PC-3 (cell line): ENCODE measurements around the gene IL10RB. TPM values are rescaled to one million over a fixed set of nuclear protein-coding genes. Genes with fewer than 3 reads are reported as not detected.

Source experiments
- ATAC-seq: fragments of 200-7000 bp; cut with Tn5 transposase; 2 replicates; pipeline ENCODE4 v1.9.1; 2020; ENCODE audit warnings: mild to moderate bottlenecking, moderate library complexity
- BruUV-seq: library from RNA; stranded (reverse); fragments of 400-500 nt; replicated peaks from 2 replicates; lab custom pipeline; 2021; lab: Mats Ljungman, UMichigan
- CTCF ChIA-PET: fragments of 300-600 bp; sonication (Branson Sonifier 250); formaldehyde crosslinking; loops from one replicate; lab custom pipeline; 2022; ENCODE audit warnings: antibody characterized with exemption; lab: Charles Lee
- POLR2A ChIA-PET: fragments of 300-600 bp; sonication (Branson Sonifier 250); formaldehyde crosslinking; loops from one replicate; lab custom pipeline; 2022; ENCODE audit warnings: antibody characterized with exemption; ENCODE audit not compliant: unreplicated experiment; lab: Charles Lee
- DNase-seq: peaks from one replicate; pipeline ENCODE4 v3.0.0-alpha.2; 2015
- H2AFZ ChIP-seq: fragments of 300-600 bp; sonication (generic); 2 replicates; pipeline ENCODE4 v1.6.0; 2016; ENCODE audit warnings: antibody characterized with exemption, low read length
- H3F3A ChIP-seq: fragments of 300-600 bp; sonication (generic); one replicate; pipeline ENCODE4 v1.6.0; 2017; ENCODE audit warnings: antibody characterized with exemption, low read length, control low read depth, mild to moderate bottlenecking; ENCODE audit not compliant: unreplicated experiment
- H3K27ac ChIP-seq: fragments of 300-600 bp; sonication (generic); 2 replicates; pipeline ENCODE4 v1.5.1; 2016; ENCODE audit warnings: mild to moderate bottlenecking, low read length
- H3K27me3 ChIP-seq: fragments of 300-600 bp; sonication (generic); 2 replicates; pipeline ENCODE4 v1.6.1; 2016; ENCODE audit warnings: low read length, mixed read lengths
- H3K36me3 ChIP-seq: fragments of 300-600 bp; sonication (generic); 2 replicates; pipeline ENCODE4 v1.6.1; 2016; ENCODE audit warnings: low read depth, mixed run types, low read length, mixed read lengths
- H3K4me1 ChIP-seq: fragments of 300-600 bp; sonication (generic); 2 replicates; pipeline ENCODE4 v1.5.1; 2016; ENCODE audit warnings: low read length; ENCODE audit not compliant: insufficient read depth
- H3K4me2 ChIP-seq: fragments of 300-600 bp; sonication (generic); 2 replicates; pipeline ENCODE4 v1.6.0; 2016; ENCODE audit warnings: low read length
- H3K4me3 ChIP-seq: fragments of 300-600 bp; sonication (generic); 2 replicates; pipeline ENCODE4 v1.5.1; 2016; ENCODE audit warnings: mild to moderate bottlenecking, low read length, mixed read lengths
- H3K79me2 ChIP-seq: fragments of 300-600 bp; sonication (generic); 2 replicates; pipeline ENCODE4 v1.6.1; 2017; ENCODE audit warnings: low read length, mixed read lengths
- H3K9ac ChIP-seq: fragments of 300-600 bp; sonication (generic); 2 replicates; pipeline ENCODE4 v1.6.0; 2016; ENCODE audit warnings: mild to moderate bottlenecking, low read length
- H3K9me2 ChIP-seq: fragments of 300-600 bp; sonication (generic); replicated peaks from 2 replicates; pipeline ENCODE4 v1.6.1; 2016; ENCODE audit warnings: mixed run types, low read length, mixed read lengths
- H3K9me3 ChIP-seq: fragments of 300-600 bp; sonication (generic); 2 replicates; pipeline ENCODE4 v1.6.1; 2016; ENCODE audit warnings: low read length, mixed read lengths
- H4K20me1 ChIP-seq: fragments of 300-600 bp; sonication (generic); 2 replicates; pipeline ENCODE4 v1.6.1; 2016; ENCODE audit warnings: low read length, mixed read lengths
- EZH2 ChIP-seq: fragments of 300-600 bp; sonication (generic); IDR thresholded peaks from one replicate; pipeline ENCODE4 v1.6.1; 2017; ENCODE audit warnings: antibody characterized with exemption, mild to moderate bottlenecking, low read length; ENCODE audit not compliant: unreplicated experiment
- EZH2phosphoT487 ChIP-seq: fragments of 300-600 bp; sonication (generic); IDR thresholded peaks from 2 replicates; pipeline ENCODE4 v1.6.1; 2018; ENCODE audit warnings: mild to moderate bottlenecking, antibody characterized with exemption, low read length, borderline replicate concordance
- intact Hi-C: fragments of 100-400 bp; cut with micrococcal nuclease; formaldehyde crosslinking; loops from 2 replicates; pipeline ENCODE4 v1.9.0; 2023
- total RNA-seq: library from RNA; depleted of rRNA; stranded (reverse); fragments of >200 nt; gene quantifications from 2 replicates; pipeline ENCODE4 v1.2.3, GENCODE V29; 2014
- TF ChIP-seq, protein P1 (sequence below): fragments of 300-600 bp; sonication (generic); conservative IDR thresholded peaks from 2 replicates; pipeline ENCODE4 v1.5.1; 2017; ENCODE audit warnings: antibody characterized with exemption, low read depth, mild to moderate bottlenecking, low read length

The IL10RB gene
- total RNA-seq, 1 experiment from 2014 or later, result 26.8 TPM

- peak; percentile 90 for ATAC-seq
- Histone ChIP-seq H3K4me2 (peak within 1 kb of the TSS; percentile 97), H3K4me1 (peaks cover 7% of the 10 kb centered on the region; the same call in 1 of the 2 replicates), H4K20me1 (no peaks in the 10 kb centered on the region), H3K9ac (peak within 1 kb of the TSS; percentile 92), H3K4me3 (peak within 1 kb of the TSS; percentile 93), H3K79me2 (peaks cover 45% of the 10 kb centered on the region), H3K9me3 (no peaks in the 10 kb centered on the region), H3K9me2 (no peaks in the 10 kb centered on the region), H3K36me3 (no peaks in the 10 kb centered on the region), H3F3A (no peaks in the 10 kb centered on the region), H2AFZ (peak within 1 kb of the TSS; percentile 98), H3K27ac (peak within 1 kb of the TSS; percentile 74), H3K27me3 (no peaks in the 10 kb centered on the region)
- TSS peak; percentile 76 for BruUV-seq
- POLR2A ChIA-PET, result interaction anchor here (0.6 to 1.1 kb wide), 12 partner anchors 21 to 1046 kb away, joined by 3 to 17 read pairs (median 4); partner anchors contain the start of genes IL10RB and MIS18A
- CTCF ChIA-PET, result interaction anchor here (0.7 to 1.7 kb wide), 4 partner anchors 37 to 125 kb away, joined by 4 to 11 read pairs (median 6); no protein-coding TSS in a partner anchor
- peak; percentile 94 for DNase-seq
- intact Hi-C loops, result loop anchor here (1.0 to 2.0 kb wide), 4 partner anchors 50 to 126 kb away; partner anchors contain the start of gene IL10RB
- no peak for TF ChIP-seq EZH2phosphoT487
- no peak for TF ChIP-seq EZH2
- TF ChIP-seq, protein P1, sequence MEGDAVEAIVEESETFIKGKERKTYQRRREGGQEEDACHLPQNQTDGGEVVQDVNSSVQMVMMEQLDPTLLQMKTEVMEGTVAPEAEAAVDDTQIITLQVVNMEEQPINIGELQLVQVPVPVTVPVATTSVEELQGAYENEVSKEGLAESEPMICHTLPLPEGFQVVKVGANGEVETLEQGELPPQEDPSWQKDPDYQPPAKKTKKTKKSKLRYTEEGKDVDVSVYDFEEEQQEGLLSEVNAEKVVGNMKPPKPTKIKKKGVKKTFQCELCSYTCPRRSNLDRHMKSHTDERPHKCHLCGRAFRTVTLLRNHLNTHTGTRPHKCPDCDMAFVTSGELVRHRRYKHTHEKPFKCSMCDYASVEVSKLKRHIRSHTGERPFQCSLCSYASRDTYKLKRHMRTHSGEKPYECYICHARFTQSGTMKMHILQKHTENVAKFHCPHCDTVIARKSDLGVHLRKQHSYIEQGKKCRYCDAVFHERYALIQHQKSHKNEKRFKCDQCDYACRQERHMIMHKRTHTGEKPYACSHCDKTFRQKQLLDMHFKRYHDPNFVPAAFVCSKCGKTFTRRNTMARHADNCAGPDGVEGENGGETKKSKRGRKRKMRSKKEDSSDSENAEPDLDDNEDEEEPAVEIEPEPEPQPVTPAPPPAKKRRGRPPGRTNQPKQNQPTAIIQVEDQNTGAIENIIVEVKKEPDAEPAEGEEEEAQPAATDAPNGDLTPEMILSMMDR, result no peak
Observed at GRCh38 chr21:33324291-33325221, 58.4 kb downstream of the IL10RB start, which contains the start of gene IFNAR1. TSS of gene IFNAR1 (plus strand) at chr21:33324970. CDS start at chr21:33325056, 86 bp downstream.

GRCh38 chr21:33325222-33326067 lies 59.3 kb downstream of the IL10RB start:
- Histone ChIP-seq H3K9me3 (no peaks in the 10 kb centered on the region), H4K20me1 (no peaks in the 10 kb centered on the region), H3K4me3 (peak overlapping the region; percentile 93), H3K27me3 (no peaks in the 10 kb centered on the region), H3K4me1 (peaks cover 7% of the 10 kb centered on the region; the same call in 1 of the 2 replicates), H3K27ac (peak overlapping the region; percentile 74), H3K9ac (peak overlapping the region; percentile 92), H3K4me2 (peak overlapping the region; percentile 97), H2AFZ (peak overlapping the region; percentile 98), H3K79me2 (peaks cover 54% of the 10 kb centered on the region), H3F3A (no peaks in the 10 kb centered on the region), H3K9me2 (no peaks in the 10 kb centered on the region), H3K36me3 (no peaks in the 10 kb centered on the region)
- ChIA-PET CTCF (interaction anchor here (0.7 to 1.7 kb wide), 4 partner anchors 22 to 126 kb away, joined by 3 to 11 read pairs (median 6); no protein-coding TSS in a partner anchor), POLR2A (interaction anchor here (0.6 to 1.1 kb wide), 10 partner anchors 20 to 1046 kb away, joined by 3 to 17 read pairs (median 4); partner anchors contain the start of genes IL10RB and MIS18A)
- TF ChIP-seq, protein P1, result no peak
- no peak for TF ChIP-seq EZH2phosphoT487
- TF ChIP-seq EZH2, result no peak
- DNase-seq, result peak; percentile 73
- intact Hi-C loops, result loop anchor here (1.0 to 2.0 kb wide), 3 partner anchors 49 to 127 kb away; partner anchors contain the start of gene IL10RB
- BruUV-seq, result TSS peak; percentile 67
- peak; percentile 60 for ATAC-seq
